Psoas muscle (tissue), 8 donors: ENCODE data around the gene PTCHD1. TPM values are rescaled to one million over a fixed set of nuclear protein-coding genes. Genes with fewer than 3 reads are reported as not detected.

Experiments used
- ATAC-seq, 4 donors: fragments of 200-7000 bp; cut with Tn5 transposase; one replicate each; pipeline ENCODE4 v1.9.1; 2020; ENCODE audit warnings: moderate library complexity in 3 of 4, mild to moderate bottlenecking in 2 of 4
- DNase-seq, 2 donors: peaks; one replicate each; pipeline ENCODE4 v3.0.0-alpha.2; 2020
- H3K27ac ChIP-seq: fragments of 200-600 bp; one replicate; pipeline ENCODE4 v1.8.0; 2022
- H3K27me3 ChIP-seq, 3 donors: fragments of 200-600 bp in 1 of 3; one replicate each; pipeline versions ENCODE4 v1.6.1 to v1.8.0; 2013 to 2022; ENCODE audit warnings: low read length in 2 of 3, mild to moderate bottlenecking in 2 of 3, moderate library complexity in 1 of 3; ENCODE audit not compliant: insufficient read depth in 3 of 3
- H3K36me3 ChIP-seq, 2 donors: fragments of 200-600 bp in 1 of 2; one replicate each; pipeline versions ENCODE4 v1.6.1 to v1.8.0; 2013 to 2022; ENCODE audit warnings: low read depth in 1 of 2, mild to moderate bottlenecking in 1 of 2, moderate library complexity in 1 of 2; ENCODE audit not compliant: insufficient read depth in 1 of 2
- H3K4me1 ChIP-seq: fragments of 200-600 bp; one replicate; pipeline ENCODE4 v1.8.0; 2022
- H3K4me3 ChIP-seq: fragments of 200-600 bp; one replicate; pipeline ENCODE4 v1.8.0; 2022; ENCODE audit warnings: mild to moderate bottlenecking
- H3K9me3 ChIP-seq: fragments of 200-600 bp; one replicate; pipeline ENCODE4 v1.8.0; 2022
- CTCF ChIP-seq: fragments of 200-600 bp; IDR thresholded peaks from one replicate; pipeline ENCODE4 v1.8.0; 2022; ENCODE audit warnings: antibody characterized with exemption
- WGBS, 3 donors: extraction: QIAGEN DNeasy Blood & Tissue Kit; methylation state at CpG; one replicate each; pipeline versions ENCODE4 v1.1.6 to v1.1.7; 2013; 5-methylcytosine and 5-hydroxymethylcytosine counted together
- intact Hi-C, 2 donors: fragments of 100-400 bp; cut with DNase I; formaldehyde crosslinking; loops; one replicate each; pipeline versions ENCODE4 v1.11.0 to v1.14.2; 2022
- polyA plus RNA-seq, 3 donors: library from polyadenylated mRNA; stranded (reverse); fragments of 200-250 nt; gene quantifications; one replicate each; pipeline ENCODE4 v1.2.3, GENCODE V29; 2013
- total RNA-seq, 4 donors: library from RNA; stranded (reverse); fragmentation: NEBNext Ultra II Directional in 2 of 4; extraction: Animal tissue kit (Norgen Biotek cat#: 25700) in 2 of 4; gene quantifications; one replicate each; pipeline versions ENCODE4 v1.2.1 to v1.2.4, GENCODE V29; 2021 to 2023
- donor health status: healthy with polysubstance abuse.
- donor health status: DM: no; HTN: no; CAD: no; lungs with moderate emphysema.
- donor health status: Bipolar disorder and iron deficiency.
- donor health status: healthy.
- donor health status: DM: yes; HTN: yes; CAD: no.
- donor health status: DM: no; HTN: no; CAD: no.
- donor health status: DM: no; HTN: no; CAD: no.
- donor health status: DM: yes; HTN: yes; CAD: no.

Gene PTCHD1
- total and polyA plus RNA-seq, 7 donors = 0.01 to 0.13 (median 0.05) TPM

DNA sequence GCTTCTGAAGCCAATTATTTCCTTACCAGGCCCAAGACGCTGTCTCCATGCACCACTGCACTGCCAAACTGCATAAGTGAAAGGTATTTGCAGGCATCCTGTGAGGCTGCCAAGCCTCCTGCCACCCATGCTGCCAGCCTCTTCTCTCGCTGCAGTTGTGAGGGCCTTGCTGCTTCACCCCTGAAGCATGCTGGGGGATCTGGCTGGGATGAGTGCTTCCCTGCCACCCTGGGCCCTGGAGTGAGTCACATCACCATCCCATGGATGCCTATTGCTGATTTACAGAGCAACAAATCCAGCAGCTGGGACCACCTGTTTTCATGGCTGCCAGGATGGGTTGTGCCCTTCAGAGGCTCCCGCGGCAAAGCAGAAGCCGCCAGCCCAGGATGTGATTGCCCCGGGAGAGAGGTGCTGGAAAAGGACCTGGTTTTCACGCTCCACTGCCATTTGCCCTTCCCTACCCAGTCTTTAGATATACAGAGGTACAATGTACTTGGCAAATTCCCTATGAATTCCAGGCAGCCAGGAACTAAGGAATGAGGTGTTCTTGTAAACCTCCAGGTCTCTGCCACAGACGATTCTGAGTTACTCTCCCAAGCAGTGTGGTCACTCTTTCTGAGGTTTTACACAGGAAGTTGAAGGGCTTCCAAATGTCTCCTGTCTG lies 41.5 kb upstream of the PTCHD1 start:
- H3K4me3 ChIP-seq = peak overlapping the region; percentile 15
- ATAC-seq (peak; percentile 73 to 88 (median 82)), DNase-seq (peak; percentile 15 to 46)
- intact Hi-C loops = no loop called here
- 32 to 55% (median 38%) methylated on average over 8 of the region's 8 CpGs for WGBS, 3 donors
- no peaks in the 10 kb centered on the region for H3K9me3 ChIP-seq
- H3K27ac ChIP-seq = peak overlapping the region; percentile 46
- H3K27me3 ChIP-seq = no peaks in the 10 kb centered on the region
- H3K4me1 ChIP-seq = no peaks in the 10 kb centered on the region
- TF ChIP-seq CTCF = no peak
- no peaks in the 10 kb centered on the region for H3K36me3 ChIP-seq

DNA sequence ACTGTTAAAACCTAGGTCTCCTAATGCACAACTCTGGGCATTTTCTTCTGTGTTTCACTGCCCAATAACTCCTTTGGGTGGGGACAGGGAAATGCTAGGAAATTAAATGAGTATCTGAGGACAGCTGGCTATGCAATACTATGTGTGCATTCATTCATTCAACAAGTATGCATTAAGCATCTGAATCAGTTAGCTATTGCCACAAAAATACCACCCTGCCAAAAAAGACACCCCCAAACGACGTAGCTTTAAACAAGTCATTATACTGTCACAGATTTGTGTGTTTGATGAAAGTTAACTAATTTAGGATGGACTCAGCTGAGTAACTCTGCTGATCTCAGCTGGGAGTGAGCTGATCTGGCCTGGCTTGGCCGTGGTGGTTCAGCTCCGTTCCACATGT lies 29.8 kb upstream of the PTCHD1 start:
- intact Hi-C loops = no loop called here
- ATAC-seq = no peak
- H3K27ac ChIP-seq = no peak overlapping the region
- WGBS, 3 donors = 56 to 76% (median 69%) methylated on average over 4 of the region's 4 CpGs
- H3K4me3 ChIP-seq = no peak overlapping the region
- H3K9me3 ChIP-seq = no peaks in the 10 kb centered on the region
- H3K4me1 ChIP-seq = no peaks in the 10 kb centered on the region
- no peaks in the 10 kb centered on the region for H3K27me3 ChIP-seq
- no peaks in the 10 kb centered on the region for H3K36me3 ChIP-seq
- DNase-seq = no peak
- TF ChIP-seq CTCF = no peak

DNA sequence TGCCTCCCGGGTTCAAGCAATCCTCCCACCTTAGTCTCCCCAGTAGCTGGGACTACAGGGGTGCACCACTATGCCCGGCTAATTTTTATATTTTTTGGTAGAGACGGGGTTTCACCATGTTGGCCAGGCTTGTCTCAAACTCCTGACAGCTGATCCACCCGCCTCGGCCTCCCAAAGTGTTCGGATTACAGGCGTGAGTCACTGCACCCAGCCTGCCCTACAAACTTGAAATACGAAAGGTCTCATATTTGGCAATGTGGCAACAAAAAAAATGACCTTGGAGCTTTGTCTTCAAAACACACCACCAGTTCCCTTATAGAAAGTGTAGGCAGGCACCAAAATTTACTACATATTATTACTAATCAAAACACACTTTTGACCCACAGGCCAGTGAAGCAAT lies 22.9 kb upstream of the PTCHD1 start:
- intact Hi-C loops = loop anchor here in 1 of 2 donors (10.0 kb wide), 1 partner anchor 243 kb away; no protein-coding TSS in a partner anchor
- no peak for TF ChIP-seq CTCF
- ATAC-seq = no peak
- Histone ChIP-seq H3K9me3 (no peaks in the 10 kb centered on the region), H3K4me3 (no peak overlapping the region), H3K27me3 (no peaks in the 10 kb centered on the region), H3K27ac (no peak overlapping the region), H3K4me1 (no peaks in the 10 kb centered on the region), H3K36me3 (no peaks in the 10 kb centered on the region)
- no peak for DNase-seq
- WGBS, 3 donors = 59 to 72% (median 68%) methylated on average over 8 of the region's 8 CpGs

- H3K27ac ChIP-seq = no peak overlapping the region
- no peaks in the 10 kb centered on the region for H3K27me3 ChIP-seq
- WGBS, 3 donors = 82 to 87% (median 85%) methylated on average over 3 of the region's 3 CpGs
- ATAC-seq (peak in 1 of 4 donors; percentile 25), DNase-seq (no peak)
- no peaks in the 10 kb centered on the region for H3K36me3 ChIP-seq
- H3K4me1 ChIP-seq = no peaks in the 10 kb centered on the region
- H3K9me3 ChIP-seq = no peaks in the 10 kb centered on the region
- H3K4me3 ChIP-seq = no peak overlapping the region
- TF ChIP-seq CTCF = no peak
- intact Hi-C loops = loop anchor here in 1 of 2 donors (10.0 kb wide), 1 partner anchor 243 kb away; no protein-coding TSS in a partner anchor
These were observed 22.5 kb upstream of the PTCHD1 start for GRCh38 chrX:23312136-23312535.
